Tibial nerve (tissue), 4 donors: Measurements from ENCODE around the gene FDX2. TPM values are rescaled to one million over a fixed set of nuclear protein-coding genes. Genes with fewer than 3 reads are reported as not detected.

ENCODE experiments used
- DNase-seq, 2 donors: peaks; one replicate each; pipeline ENCODE4 v3.0.0-alpha.2; 2019; ENCODE audit warnings: low spot score in 2 of 2
- H3K27ac ChIP-seq, 4 donors: fragments of 200-600 bp; sonication (generic) in 3 of 4; one replicate each; pipeline ENCODE4 v1.5.1; 2017 to 2019; ENCODE audit warnings: mild to moderate bottlenecking in 1 of 4
- H3K27me3 ChIP-seq, 2 donors: fragments of 200-600 bp; sonication (generic) in 1 of 2; one replicate each; pipeline versions ENCODE4 v1.5.1 to v1.6.0; 2017 to 2019
- H3K36me3 ChIP-seq, 3 donors: fragments of 200-600 bp; sonication (generic); one replicate each; pipeline ENCODE4 v1.5.1; 2018 to 2019
- H3K4me1 ChIP-seq, 4 donors: fragments of 200-600 bp; sonication (generic) in 3 of 4; one replicate each; pipeline ENCODE4 v1.5.1; 2017 to 2019
- H3K4me3 ChIP-seq, 4 donors: fragments of 200-600 bp; sonication (generic) in 3 of 4; one replicate each; pipeline ENCODE4 v1.5.1; 2017 to 2019; ENCODE audit warnings: mild to moderate bottlenecking in 1 of 4, moderate library complexity in 1 of 4
- H3K9me3 ChIP-seq, 4 donors: fragments of 200-600 bp; sonication (generic) in 3 of 4; one replicate each; pipeline ENCODE4 v1.5.1; 2017 to 2019
- CTCF ChIP-seq, 5 experiments: fragments of 200-600 bp in 3 of 5; fragments of 450-650 bp in 2 of 5; sonication (generic) in 3 of 5; IDR thresholded peaks; one replicate each; pipeline ENCODE4 v1.5.1; 2016 to 2019; ENCODE audit warnings: antibody characterized with exemption in 5 of 5, mild to moderate bottlenecking in 3 of 5, moderate library complexity in 2 of 5
- EP300 ChIP-seq, 2 donors: sonication (generic); formaldehyde crosslinking; IDR thresholded peaks; one replicate each; pipeline ENCODE4 v1.6.1; 2017; ENCODE audit warnings: antibody characterized with exemption in 2 of 2, mild to moderate bottlenecking in 1 of 2
- POLR2A ChIP-seq, 2 donors: fragments of 450-650 bp; IDR thresholded peaks; one replicate each; pipeline ENCODE4 v1.6.1; 2017; ENCODE audit warnings: antibody characterized with exemption in 2 of 2, mild to moderate bottlenecking in 2 of 2, moderate library complexity in 2 of 2
- WGBS, 2 donors: methylation state at CpG; one replicate each; pipeline ENCODE4 v1.1.5; 2018; 5-methylcytosine and 5-hydroxymethylcytosine counted together
- total RNA-seq, 4 donors: library from RNA; depleted of rRNA; stranded (reverse); fragments of >200 nt; gene quantifications; one replicate each; pipeline ENCODE4 v1.1.0, GENCODE V29; 2016

Gene FDX2
- total RNA-seq, 4 donors from 2014 or later, result 10.0 to 29.1 (median 18.2) TPM

GRCh38 chr19:10335352-10335985, 19.7 kb upstream of the FDX2 start:
- no peak for DNase-seq
- Histone ChIP-seq H3K27me3 (no peaks in the 10 kb centered on the region), H3K9me3 (no peaks in the 10 kb centered on the region), H3K27ac (peak overlapping the region in 3 of 4 donors; percentile 70 to 97 (median 92)), H3K36me3 (peaks cover 0 to 4% (median 0%) of the 10 kb centered on the region in 3 donors), H3K4me3 (peak overlapping the region in 1 of 4 donors; percentile 92), H3K4me1 (peaks cover 0 to 32% (median 13%) of the 10 kb centered on the region in 4 donors)
- no peak for TF ChIP-seq POLR2A (IDR thresholded peaks at IDR 0.05)
- no peak for TF ChIP-seq EP300 (IDR thresholded peaks at IDR 0.05)
- TF ChIP-seq CTCF (IDR thresholded peaks at IDR 0.05), result no peak
- WGBS, 2 donors, result 55 to 69% methylated on average over 22 to 23 of the region's 26 CpGs

- TF ChIP-seq CTCF (IDR thresholded peaks at IDR 0.05) (no peak), POLR2A (IDR thresholded peaks at IDR 0.05) (peak in 1 of 2 donors; percentile 77), EP300 (IDR thresholded peaks at IDR 0.05) (peak; percentile 72 to 87)
- peak; percentile 92 to 95 for DNase-seq
- H3K9me3 ChIP-seq, result no peaks in the 10 kb centered on the region
- H3K27ac ChIP-seq, result peak overlapping the region in 3 of 4 donors; percentile 92 to 99 (median 97)
- H3K4me3 ChIP-seq, result peak overlapping the region; percentile 69 to 92 (median 91)
- 14 to 37% methylated on average over 34 to 57 of the region's 59 CpGs for WGBS, 2 donors
- no peaks in the 10 kb centered on the region for H3K27me3 ChIP-seq
- H3K36me3 ChIP-seq, result peaks cover 0 to 11% (median 0%) of the 10 kb centered on the region in 3 donors
- peaks cover 0 to 32% (median 13%) of the 10 kb centered on the region in 4 donors for H3K4me1 ChIP-seq
Observed at GRCh38 chr19:10334588-10335351, 19.0 kb upstream of the FDX2 start.

GRCh38 chr19:10333758-10334587, 18.2 kb upstream of the FDX2 start:
- Histone ChIP-seq H3K4me3 (peak overlapping the region; percentile 69 to 92 (median 91)), H3K27ac (peak overlapping the region; percentile 80 to 99 (median 94)), H3K36me3 (peaks cover under 1 to 19% (median 3%) of the 10 kb centered on the region in 3 donors), H3K4me1 (peaks cover 0 to 32% (median 13%) of the 10 kb centered on the region in 4 donors), H3K9me3 (no peaks in the 10 kb centered on the region), H3K27me3 (no peaks in the 10 kb centered on the region)
- DNase-seq, result no peak
- TF ChIP-seq EP300 (IDR thresholded peaks at IDR 0.05), result no peak
- TF ChIP-seq POLR2A (IDR thresholded peaks at IDR 0.05), result no peak
- no peak for TF ChIP-seq CTCF (IDR thresholded peaks at IDR 0.05)
- 11 to 12% methylated on average over 42 of the region's 44 CpGs for WGBS, 2 donors

DNA sequence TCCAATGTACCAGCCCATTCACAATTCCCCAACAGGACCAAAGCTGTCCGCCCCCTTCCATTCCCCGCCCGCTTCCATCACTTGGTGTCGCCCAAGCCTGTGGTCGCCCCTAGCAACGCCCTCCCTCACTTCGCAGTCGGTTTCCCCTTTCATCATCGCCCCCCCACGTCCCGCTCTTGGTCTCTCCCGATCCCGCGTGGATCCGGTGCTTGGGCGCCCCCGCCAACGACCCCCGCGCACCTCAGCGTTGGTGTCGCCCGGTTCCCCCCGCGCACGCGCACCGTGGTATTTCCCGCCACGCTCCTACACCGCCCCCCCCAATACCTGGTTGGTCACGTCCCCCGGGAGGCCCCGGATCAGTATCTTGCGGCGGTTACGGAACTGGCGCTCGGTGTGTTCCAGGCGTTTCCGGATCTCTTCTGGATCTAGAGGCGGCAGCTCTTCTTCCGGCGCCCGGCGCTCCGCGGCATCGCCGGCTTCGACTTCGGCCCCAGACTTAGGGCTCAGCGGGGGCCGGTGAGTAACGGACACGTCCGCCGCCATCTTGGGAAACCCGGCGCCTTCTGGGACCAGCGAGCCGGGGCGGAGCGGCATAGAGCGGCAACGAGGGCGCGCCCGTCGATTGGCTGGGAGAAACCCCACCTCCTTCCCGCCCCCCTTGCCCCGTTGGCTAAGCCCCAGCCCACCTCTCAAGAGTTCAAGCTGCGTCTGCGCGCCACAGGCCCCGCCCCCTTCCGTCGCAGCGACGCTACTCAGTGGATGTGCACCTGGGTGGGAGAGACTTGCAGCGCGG, 17.3 kb upstream of the FDX2 start, which contains the start of gene RAVER1:
Gene RAVER1 (minus strand): TSS at position 565 of the 793 bp plus-strand sequence. CDS start 22 bp downstream, at position 543.
- Histone ChIP-seq H3K4me1 (peaks cover 0 to 32% (median 13%) of the 10 kb centered on the region in 4 donors), H3K36me3 (peaks cover 3 to 28% (median 8%) of the 10 kb centered on the region in 3 donors), H3K27me3 (no peaks in the 10 kb centered on the region), H3K4me3 (peak within 1 kb of the TSS; percentile 69 to 92 (median 91)), H3K27ac (peak within 1 kb of the TSS; percentile 80 to 99 (median 94)), H3K9me3 (no peaks in the 10 kb centered on the region)
- WGBS, 2 donors, result 1% methylated on average over 32 to 69 of the region's 82 CpGs
- peak; percentile 58 to 77 for TF ChIP-seq POLR2A (IDR thresholded peaks at IDR 0.05)
- TF ChIP-seq CTCF (IDR thresholded peaks at IDR 0.05), result peak in 2 of 5 experiments; percentile 17 to 33
- TF ChIP-seq EP300 (IDR thresholded peaks at IDR 0.05), result peak; percentile 68 to 91
- DNase-seq, result peak; percentile 94 to 95
